Uterus (tissue), 2 donors: Measurements from ENCODE around the gene TNFRSF6B.

Experiments
- CTCF ChIP-seq, 4 experiments: fragments of 200-600 bp in 2 of 4; fragments of 450-650 bp in 2 of 4; sonication (generic) in 2 of 4; IDR thresholded peaks; one replicate each; pipeline ENCODE4 v1.5.1; 2016 to 2019; ENCODE audit warnings: antibody characterized with exemption in 4 of 4, mild to moderate bottlenecking in 2 of 4, moderate library complexity in 1 of 4
- POLR2A ChIP-seq, 2 donors: fragments of 450-650 bp; IDR thresholded peaks; one replicate each; pipeline ENCODE4 v1.6.1; 2016; ENCODE audit warnings: antibody characterized with exemption in 2 of 2, mild to moderate bottlenecking in 1 of 2, moderate library complexity in 1 of 2

GRCh38 chr20:63741676-63742380 is 45.4 kb downstream of the TNFRSF6B start:
- TF ChIP-seq POLR2A (IDR thresholded peaks at IDR 0.05): no peak
- TF ChIP-seq CTCF (IDR thresholded peaks at IDR 0.05): no peak
